ENCODE data around the gene COL23A1.
"Not testable (repeated sequence)": the region's sequence is repeated elsewhere in the genome, so short reads cannot be mapped to it uniquely, and the experiment has no call there.

Gene COL23A1

DNA sequence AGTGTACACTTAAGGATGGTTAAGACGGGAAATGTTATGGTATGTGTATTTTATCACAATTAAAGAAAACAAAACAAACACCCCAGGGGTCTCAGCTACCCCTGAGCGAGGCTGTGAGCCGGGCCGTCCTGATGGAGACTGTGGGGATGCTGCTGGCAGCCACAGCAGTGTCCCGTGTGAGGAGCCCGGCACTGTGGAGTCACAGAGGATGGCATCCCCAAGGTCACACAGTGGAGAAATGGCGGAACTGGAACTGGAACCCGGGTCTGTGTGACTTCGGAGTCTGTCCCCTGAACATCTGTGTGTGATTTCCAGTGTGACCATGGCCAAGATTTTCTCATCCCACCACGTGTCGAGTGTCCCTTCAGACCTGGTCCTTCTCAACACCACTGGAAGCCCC is 276.9 kb downstream of the COL23A1 start:
- DNase-seq, result no peak

DNA sequence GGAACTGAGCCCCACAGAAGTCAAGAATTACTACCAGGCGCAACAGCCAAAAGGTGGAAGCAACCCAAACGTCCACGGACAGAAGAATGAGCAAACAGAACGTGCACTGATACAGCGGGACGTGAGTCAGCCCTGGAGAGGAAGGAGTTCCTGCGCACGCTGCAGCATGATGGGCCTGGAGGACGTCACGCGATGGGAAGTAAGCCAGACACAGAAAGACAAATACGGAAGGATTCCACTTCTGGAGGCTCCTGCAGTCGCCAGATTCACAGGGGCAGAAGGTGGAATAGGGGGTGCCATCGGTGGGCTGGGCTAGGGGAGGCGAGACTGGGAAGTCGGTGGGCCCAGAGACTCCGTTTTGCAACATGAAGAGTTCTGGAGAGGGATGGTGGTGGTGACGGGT is 277.3 kb downstream of the COL23A1 start:
- DNase-seq, result no peak

DNA sequence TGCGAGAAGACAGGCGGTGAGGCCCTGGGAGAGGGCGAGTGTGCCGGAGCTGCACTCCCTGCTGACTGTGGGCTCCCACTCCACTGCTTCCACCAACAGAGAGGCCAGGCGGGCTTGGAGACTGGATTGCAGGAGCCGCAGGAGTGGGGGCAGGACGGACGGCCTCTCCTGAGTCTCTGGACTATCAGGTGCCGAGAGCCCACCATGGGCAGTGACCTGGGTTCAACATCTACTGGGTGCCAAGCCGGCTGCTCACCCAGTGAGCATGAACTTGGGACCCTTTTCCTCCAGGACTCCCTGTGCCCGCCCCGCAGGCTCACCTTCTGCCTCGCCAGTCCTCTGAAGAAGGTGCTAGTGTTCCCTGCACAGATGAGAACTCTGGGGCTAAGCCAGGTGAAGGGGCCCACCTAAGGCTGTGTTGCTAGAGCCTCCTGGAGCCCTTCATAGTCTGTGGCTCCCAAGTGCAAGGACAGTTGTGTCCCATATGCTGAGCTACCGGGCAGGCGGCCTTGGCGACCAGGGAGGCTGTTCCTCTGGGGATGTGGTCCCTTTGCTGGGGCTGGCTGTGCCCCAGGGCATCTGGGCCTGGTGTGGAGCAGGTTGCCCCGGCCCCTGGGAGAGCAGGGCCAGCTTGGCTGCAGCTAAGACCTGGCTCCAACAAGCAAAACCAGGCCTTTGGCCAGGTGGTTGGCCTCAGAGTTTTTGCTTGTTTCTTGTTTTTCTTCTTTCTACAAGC is 279.9 kb downstream of the COL23A1 start:
- no peak for DNase-seq

DNA sequence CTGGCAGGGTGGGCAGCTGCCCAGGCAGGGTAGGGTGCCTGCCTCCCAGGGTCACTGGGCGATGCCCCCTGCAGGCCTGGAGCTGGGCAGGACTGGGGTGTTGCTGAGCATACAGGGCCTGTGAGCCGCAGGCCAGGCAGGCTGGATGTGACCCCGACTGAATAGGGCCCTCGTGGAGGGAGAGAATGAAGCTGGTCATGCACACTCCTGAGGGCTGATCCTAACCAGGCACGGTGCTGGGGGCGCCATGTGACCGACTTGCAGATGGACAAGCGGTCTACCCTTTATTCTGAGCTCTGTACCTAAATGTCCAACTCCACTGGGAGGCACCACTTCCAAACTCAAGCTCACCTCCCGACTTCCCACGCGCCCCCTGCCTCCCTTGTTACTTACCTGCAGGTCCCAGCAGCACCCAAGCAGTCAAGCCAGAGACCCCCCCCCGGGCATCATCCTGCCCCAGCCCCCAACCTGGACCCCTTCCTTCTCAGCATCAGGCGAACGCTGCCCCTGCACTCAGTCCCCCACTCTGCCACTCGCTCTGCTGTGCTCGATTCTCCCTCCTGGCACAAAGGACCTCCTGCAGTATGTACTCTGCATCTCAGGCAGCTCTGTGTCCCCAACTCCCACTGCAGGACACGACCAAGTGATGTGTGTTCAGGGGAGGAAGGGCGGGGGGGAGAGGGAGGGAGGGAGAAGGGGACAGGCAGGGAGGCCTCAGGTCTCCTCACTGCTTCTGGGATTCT is 280.8 kb downstream of the COL23A1 start:
- DNase-seq, result no peak

DNA sequence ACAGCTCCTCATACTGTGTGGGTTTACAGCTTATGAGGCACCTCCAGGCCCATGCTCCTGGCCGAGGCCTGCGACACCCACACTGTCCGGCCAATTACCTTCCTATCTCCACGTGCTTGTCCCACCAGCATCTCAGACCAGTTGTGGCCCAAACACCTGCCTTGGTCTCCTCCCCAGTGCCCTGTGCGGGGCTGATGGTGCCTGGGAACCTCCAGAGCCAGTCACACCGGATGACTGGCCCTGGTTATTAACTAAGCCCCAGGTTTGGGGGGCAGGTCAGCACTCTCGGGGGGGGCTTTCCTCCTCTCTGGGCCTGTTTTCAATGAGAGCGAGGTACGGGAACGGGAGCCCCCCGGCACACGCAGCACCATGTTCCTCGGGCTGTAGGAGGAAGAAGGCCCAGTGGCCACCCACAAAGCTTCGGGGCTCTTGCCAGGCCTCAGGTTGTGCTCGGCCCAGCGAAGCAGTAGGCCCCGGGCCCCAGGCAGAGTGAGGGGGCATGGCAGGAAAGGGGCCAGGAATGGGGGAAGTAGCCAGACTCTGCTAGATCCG is 281.6 kb downstream of the COL23A1 start:
- no peak for DNase-seq

DNA sequence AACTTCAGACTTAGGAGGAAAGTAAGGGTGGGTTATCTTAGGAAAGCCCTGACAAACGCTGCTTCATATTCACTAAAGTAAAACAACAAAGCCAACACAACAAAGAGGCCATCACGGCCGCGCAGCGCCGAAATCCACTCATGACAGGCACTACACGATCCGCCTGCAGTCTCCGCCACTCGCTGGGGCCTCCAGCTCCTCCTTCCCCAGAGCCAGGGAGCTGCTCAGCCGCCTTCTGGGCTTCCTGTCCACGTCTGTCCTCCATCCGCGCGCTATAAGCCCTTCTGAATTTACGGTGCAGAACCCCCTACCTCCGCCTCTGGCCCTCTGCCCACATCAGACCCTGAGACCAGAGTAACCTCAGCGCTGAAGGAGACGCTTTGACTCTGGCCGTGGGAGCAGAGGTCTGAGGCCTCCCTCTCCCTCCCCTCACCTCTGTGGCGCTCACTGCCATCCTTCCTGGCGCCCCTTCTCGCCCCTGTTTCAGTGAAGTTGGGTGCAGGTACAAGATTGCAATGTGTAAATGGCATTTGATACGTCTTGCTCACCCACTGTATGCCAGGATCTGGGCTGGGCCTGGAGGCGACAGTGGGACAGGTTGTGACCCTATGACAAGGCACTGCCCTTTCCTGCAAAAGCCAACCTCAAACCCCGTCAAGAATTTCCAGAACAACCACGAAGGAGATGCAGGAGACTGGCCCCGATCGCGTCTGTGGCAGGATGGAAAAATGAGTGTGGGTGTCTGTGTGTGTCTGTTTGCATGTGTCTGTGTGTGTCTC is 282.7 kb downstream of the COL23A1 start:
- DNase-seq, result no peak

DNA sequence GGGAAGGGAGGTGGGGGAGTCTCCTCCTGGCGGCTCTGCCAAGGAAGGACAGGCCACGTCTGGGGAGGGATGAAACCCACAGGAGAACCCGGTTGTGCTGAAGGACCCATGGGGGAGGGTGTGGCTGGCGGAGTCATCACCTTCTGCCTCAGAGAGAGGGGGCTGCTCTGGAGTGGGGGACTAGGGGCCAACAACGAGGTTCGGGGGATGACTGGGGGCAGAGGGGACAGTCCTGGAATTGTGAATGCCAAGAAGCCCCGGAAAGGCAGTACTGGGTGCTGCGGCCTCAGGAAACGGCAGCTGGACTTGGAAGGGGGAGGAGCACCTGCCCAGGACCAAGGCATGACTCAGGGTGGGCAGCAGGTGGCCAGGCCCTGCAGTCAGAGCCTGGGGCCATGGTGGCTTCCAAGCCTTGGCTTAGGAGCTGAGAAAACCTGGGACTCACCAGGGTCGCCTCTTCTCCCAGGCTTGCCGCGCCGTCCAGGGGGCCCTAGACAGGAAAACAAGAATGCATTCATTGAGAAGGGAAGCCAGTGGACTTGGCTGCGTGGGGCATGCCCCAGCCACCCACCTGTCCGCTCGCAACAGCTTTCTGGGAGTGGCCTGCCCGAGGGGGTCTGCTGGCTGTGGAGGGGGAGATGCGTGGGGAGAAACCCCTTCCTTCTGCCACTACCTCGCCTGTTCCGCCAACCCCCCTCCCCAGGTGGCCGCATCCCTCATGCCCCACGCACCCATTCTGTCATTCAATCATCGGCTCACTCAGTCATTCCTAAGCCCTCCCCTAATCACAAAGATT is 283.6 kb downstream of the COL23A1 start:
- no peak for DNase-seq

DNA sequence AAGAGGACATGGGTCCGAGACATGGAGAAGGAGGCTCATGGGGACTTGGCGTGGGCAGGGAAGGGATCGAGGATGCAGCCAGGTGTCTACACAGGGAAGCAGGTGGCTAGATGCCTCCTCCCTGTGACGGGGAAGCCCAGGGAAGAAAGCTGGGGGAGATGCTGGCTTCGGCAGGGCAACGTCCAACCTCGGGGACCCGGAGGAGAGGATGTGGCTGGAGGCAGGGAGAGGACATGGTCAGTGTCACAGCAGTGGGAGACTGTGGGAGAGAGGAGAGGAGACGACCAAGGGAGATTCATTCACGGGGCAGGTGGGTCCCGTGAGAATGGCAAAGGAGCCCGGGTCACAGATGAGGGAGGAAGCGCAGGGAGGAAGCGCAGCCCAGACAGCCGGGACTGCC is 284.4 kb downstream of the COL23A1 start:
- DNase-seq, result no peak

DNA sequence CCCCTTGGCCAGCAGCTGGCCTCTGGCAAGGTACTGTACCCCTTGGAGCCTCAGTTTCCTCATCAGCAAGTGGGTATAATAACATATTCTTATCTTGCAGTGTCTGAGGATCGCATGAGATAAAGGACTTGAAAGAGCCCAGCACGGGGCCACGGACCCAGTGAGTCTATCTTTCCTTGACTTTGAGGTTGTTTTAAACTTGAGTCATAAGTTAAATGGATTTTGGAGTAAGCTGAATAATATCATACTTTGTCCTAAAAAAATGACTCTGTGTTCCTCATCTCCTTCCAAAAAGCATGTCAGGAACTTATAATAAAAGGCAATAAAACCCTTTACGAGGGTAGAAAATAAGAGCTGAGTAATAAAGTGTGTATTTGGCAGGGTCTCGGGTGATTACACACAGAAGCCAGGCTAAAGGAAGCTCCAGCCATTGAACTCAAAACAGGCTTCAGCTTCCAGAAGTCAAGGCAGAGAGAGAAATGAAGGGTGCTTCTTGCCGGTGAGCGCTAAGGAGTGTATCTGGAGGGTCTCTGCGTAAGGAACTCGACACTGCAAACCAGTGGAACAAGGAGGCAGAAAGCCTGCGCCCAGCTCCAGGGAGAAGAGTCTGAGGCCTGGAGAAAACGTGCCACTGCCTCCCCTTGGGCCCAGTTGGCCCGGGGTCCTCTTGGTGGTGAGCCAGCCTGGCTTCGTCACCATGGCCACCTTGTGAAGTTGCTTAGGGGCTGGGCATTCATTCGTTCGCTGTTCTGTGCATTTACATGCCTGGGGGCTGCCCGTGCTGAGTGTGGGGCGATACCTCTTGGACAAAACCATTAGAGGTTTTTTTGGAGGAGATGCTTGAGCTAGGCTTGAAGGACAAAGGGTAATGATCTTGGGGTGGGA is 285.2 kb downstream of the COL23A1 start:
- DNase-seq, result no peak

DNA sequence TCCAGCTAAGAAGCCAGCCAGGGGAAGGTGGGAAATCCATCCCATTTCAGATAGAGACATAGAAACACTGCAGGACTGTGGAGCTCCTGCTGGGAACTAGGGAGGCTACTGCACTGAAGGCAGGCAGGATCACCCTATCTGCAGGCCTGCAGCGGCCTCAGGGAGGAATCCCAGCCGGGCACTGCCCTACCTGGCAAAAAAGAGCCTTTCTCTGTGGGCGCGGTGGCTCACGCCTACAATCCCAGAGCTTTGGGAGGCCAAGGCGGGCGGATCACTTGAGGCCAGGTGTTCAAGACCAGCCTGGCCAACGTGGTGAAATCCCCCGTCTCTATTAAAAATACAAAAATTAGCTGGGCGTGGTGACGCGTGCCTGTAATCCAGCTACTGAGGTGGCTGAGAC is 286.2 kb downstream of the COL23A1 start:
- no peak for DNase-seq

DNA sequence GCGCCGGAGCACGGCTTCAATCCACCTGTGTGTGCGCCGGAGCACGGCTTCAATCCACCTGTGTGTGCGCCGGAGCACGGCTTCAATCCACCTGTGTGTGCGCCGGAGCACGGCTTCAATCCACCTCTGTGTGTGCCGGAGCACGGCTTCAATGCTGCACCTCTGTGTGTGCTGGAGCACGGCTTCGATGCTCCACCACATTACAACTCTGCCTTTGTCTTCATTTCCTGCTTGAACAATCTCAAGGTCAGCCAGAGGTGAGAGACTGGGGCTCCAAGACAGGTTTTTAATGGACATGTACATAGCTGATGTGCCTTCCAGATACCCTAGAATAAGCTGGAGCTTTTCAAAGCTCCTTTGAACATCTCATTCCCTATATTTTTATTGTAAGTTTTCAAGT is 287.9 kb downstream of the COL23A1 start:
- not testable (repeated sequence) for DNase-seq

DNA sequence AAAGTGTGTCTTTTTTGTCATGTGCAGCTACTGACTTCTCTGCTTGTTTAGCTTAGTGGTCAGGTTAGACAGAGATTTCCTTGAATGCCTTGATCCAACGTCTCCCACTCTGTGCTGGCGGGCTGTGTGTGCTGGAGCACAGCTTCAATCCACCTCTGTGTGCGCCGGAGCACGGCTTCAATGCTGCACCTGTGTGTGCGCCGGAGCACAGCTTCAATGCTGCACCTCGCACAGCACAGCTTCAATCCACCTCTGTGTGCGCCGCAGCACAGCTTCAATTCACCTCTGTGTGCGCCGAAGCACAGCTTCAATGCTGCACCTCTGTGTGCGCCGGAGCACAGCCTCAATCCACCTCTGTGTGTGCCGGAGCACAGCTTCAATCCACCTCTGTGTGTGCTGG is 288.6 kb downstream of the COL23A1 start:
- DNase-seq, result no peak

DNA sequence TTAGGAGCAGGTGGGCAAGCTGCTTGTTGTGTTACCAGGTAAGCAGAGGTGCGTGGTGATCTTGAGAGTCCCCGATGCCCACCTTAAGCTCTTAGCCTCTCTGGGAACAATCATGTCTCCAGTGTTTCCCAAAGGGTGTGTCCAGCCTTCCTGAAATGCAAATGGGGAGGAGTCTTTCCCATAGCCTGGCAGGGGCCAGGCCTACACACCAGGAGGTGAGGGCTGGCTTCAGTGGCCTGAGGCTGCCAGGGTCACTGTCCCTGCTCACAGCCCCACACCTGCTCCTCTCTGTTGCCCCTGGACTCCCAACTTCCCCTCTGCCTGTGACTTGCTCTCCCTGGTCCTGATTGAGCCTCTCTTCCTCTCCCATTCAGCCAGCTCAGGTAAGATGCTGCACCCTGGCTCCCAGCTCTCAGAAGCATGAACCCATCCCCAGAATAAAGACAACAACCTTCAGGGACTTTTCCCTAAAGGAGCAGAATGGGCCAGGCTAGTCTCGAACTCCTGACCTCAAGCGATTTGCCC is 291.8 kb downstream of the COL23A1 start:
- DNase-seq, result no peak

DNA sequence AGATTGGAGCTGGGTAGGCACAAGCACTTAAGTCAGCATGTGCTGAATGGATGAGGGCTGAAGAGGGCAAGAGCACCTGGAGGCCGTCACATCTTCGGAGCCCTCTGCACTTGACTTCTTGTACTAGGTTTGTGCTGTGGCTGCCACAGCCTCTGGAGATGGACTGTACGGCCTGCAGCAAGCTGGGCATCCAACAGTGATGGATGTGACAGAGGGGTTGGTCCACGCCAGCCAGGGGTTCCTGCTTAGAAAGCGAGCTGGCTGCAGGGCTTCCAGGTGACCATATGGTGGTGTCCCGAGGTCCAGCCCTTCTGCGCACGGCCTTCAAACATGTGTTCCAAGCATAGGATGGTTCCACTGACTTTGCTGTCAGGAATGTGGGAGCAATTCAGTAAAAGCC is 292.4 kb downstream of the COL23A1 start:
- DNase-seq, result no peak

DNA sequence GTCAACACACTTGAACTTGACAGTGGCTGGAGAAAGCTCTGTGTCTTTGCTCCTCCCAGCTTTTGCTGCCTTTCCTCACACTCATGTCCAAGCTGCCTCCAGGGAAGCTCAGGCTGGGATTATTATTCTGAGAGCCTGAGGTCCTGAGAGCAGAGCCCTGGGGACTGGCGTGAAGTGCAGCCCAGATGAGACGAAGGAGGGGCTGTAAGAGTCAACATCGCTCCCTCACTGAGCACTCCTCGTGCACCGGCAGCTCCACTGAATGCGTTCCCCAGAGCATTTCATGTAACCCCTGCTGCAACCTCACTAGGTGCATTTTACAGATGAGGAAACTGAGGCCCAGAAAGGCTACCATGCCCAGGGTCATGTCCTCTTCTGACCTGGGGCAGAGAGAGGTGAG is 294.1 kb downstream of the COL23A1 start:
- DNase-seq, result no peak

DNA sequence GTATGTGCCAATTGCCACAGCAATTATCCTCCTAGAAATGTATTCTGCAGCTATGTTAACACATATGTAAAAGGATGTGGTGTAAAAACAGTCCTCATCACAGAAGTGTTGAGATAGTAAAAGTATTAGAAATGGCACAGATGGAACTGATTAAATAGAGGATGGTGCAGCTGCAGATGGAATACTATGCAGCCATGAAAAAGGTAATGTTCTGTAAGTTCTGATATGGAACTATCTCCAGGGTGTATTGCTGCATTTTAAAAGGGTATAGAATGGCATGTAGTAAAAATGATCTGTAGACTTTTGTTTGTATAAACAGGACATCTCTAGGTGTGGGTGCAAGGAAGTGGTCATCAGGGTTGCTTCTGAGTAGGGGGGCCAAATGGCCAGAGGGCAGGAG is 294.6 kb downstream of the COL23A1 start:
- no peak for DNase-seq

DNA sequence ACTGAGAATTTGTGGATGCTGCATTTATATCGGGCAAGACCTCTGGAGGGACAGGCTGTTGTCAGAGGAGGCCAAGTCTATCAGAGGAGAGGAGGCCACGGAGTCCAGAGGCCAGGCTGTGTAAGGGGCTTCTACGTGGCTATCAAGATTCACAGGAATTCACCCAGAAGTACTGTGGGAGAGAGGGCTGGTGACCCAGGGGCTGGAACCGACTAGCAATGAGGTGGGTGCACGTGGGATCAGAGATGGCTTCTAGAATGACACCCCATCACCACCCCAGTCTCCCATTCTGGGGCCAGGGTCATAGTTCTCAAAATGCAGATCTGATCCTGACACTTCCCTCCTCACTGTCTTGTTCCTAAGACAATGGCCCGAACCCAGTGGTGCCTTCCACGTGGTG is 296.4 kb downstream of the COL23A1 start:
- no peak for DNase-seq

DNA sequence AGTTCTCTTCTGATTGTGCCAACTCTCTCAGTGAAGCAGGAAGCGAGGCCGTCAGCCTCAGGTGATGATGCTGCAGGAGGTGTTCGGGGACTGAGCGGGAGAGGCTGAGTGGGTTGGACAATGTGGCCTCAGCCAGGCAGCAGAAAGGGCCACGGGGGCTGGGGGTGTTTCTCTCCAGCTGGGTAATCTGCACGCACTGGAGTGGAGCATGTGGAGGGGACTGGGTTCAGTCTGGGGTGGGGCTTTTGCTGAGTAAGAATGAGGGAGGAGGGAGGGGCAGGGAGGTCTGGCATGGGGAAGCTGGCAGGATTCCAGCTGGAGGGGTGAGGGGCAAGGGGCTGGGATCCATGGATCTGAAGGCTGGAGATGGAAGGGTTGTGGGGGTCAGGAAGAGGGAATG is 296.8 kb downstream of the COL23A1 start:
- DNase-seq, result no peak

DNA sequence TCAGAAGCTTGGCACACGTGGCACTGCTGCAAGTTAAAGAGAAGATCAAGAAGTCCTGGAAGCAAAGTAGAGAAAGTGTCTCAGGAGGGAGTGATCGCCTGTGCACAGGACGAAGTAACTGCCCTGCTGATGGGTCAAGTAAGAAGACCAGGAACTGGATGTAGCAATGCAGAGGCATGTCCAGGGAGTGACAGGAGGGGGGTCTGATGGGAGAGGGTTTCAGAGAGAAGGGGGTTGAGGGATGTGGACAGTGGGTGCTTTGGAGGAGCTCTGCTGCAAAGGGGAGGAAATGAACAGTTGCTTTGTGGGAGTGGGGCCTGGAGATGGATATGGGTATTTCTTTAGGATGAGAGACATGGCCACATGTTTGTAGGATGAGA is 297.4 kb downstream of the COL23A1 start:
- DNase-seq, result no peak

DNA sequence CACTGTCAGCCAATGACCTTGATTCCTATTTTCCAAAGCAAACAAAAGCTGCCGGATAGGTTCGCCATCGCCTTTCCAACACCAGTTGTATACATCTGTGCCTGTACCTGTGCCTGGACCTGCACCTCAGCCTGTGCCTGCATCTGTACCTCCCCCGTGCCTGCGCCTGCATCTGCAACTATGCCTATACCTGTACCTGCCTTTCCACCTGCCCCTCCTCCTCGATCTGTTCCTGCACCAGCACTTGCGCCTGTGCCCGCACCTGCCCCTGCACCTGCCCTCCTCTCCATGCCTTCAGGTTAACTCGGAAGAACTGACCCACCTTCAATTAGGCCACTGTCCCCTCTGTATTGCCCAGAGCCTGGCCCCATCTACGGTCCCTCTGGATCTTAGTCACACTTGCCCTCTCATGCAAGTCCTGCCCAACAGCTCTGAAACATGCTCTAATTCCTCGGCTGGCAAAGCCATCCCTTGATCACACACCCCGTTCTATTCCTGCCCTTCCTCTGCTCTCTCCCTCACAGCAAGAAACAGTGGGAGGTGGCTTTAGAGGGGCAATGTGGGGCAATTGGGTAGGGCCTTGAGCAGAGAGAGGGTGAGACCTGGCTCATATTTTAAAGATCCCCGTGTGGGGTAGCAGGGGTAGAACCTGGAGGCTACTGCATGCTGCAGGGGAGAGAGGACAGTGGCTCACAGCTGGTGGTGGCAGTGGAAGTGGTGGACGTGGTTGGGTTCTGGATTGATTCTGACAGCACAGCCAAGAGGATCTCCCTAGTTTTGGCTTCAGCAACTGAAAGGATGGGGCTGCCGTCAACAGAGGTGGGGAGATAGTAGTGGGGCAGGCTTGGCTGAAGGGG is 298.0 kb downstream of the COL23A1 start:
- no peak for DNase-seq
